ENCODE measurements around the gene PTGES2. TPM values are rescaled to one million over a fixed set of nuclear protein-coding genes. Genes with fewer than 3 reads are reported as not detected.
"Not testable (repeated sequence)": the region's sequence is repeated elsewhere in the genome, so short reads cannot be mapped to it uniquely, and the experiment has no call there.

PTGES2 gene
- total RNA-seq, 2 experiments from 2014 or later = 68.1 to 76.3 TPM

- no peaks in the 10 kb centered on the region for H3K79me2 ChIP-seq (ENCODE audit: insufficient read depth, low read depth, low read length)
- no peak overlapping the region for H3K4me2 ChIP-seq (ENCODE audit: low read length)
- peaks cover 79% of the 10 kb centered on the region for H3K36me3 ChIP-seq (ENCODE audit: insufficient read depth, low read length)
- H3K4me3 ChIP-seq (ENCODE audit: low read depth, low read length, poor library complexity, severe bottlenecking) = no peak overlapping the region
- no peaks in the 10 kb centered on the region for H3K4me1 ChIP-seq (ENCODE audit: insufficient read depth, low read length, poor library complexity, severe bottlenecking)
- no peaks in the 10 kb centered on the region for H3K9me2 ChIP-seq (ENCODE audit: insufficient read depth, low read length)
- no peaks in the 10 kb centered on the region for H4K20me1 ChIP-seq (ENCODE audit: insufficient read depth, low read length)
- intact Hi-C loops (cut with micrococcal nuclease; ENCODE audit: unreplicated experiment) = no loop called here
- no peak overlapping the region for H2AFZ ChIP-seq (ENCODE audit: low read length)
- TF ChIP-seq CTCF (conservative IDR thresholded peaks at IDR 0.05; ENCODE audit: low read length) (no peak), EZH2phosphoT487 (IDR thresholded peaks at IDR 0.05; ENCODE audit: borderline replicate concordance, low read depth, low read length) (no peak)
- ChIA-PET POLR2A (no interaction called here), CTCF (ENCODE audit: unreplicated experiment) (interaction anchor here (0.6 kb wide), 1 partner anchor 100 kb away, joined by 4 read pairs; no protein-coding TSS in a partner anchor)
- no peak overlapping the region for H3K27ac ChIP-seq (ENCODE audit: low read depth, low read length, poor library complexity, severe bottlenecking)
- H3K9me3 ChIP-seq (ENCODE audit: low read length) = no peaks in the 10 kb centered on the region
- BruUV-seq (replicated peaks) = TSS peak; percentile 52
- DNase-seq (ENCODE audit: low spot score) = no peak
Measured at GRCh38 chr9:128113526-128114325, 13.8 kb downstream of the PTGES2 start.

GRCh38 chr9:128111726-128112125, 15.8 kb downstream of the PTGES2 start:
- H2AFZ ChIP-seq (ENCODE audit: low read length); H3K9me2 ChIP-seq (ENCODE audit: insufficient read depth, low read length); H3K9me3 ChIP-seq (ENCODE audit: low read length); H3K27ac ChIP-seq (ENCODE audit: low read depth, low read length, poor library complexity, severe bottlenecking); DNase-seq (ENCODE audit: low spot score); H3K4me1 ChIP-seq (ENCODE audit: insufficient read depth, low read length, poor library complexity, severe bottlenecking); BruUV-seq (replicated peaks); POLR2A ChIA-PET; CTCF ChIA-PET (ENCODE audit: unreplicated experiment); H3K4me3 ChIP-seq (ENCODE audit: low read depth, low read length, poor library complexity, severe bottlenecking); H4K20me1 ChIP-seq (ENCODE audit: insufficient read depth, low read length); H3K4me2 ChIP-seq (ENCODE audit: low read length); intact Hi-C loops (cut with micrococcal nuclease; ENCODE audit: unreplicated experiment); H3K79me2 ChIP-seq (ENCODE audit: insufficient read depth, low read depth, low read length): not testable (repeated sequence)
- H3K36me3 ChIP-seq (ENCODE audit: insufficient read depth, low read length) = peaks cover 91% of the 10 kb centered on the region

- intact Hi-C loops (cut with micrococcal nuclease; ENCODE audit: unreplicated experiment) = no loop called here
- POLR2A ChIA-PET = no interaction called here
- H3K4me2 ChIP-seq (ENCODE audit: low read length) = no peak overlapping the region
Measured at GRCh38 chr9:128109050-128109709, 18.3 kb downstream of the PTGES2 start.

More at GRCh38 chr9:128109050-128109709, 18.3 kb downstream of the PTGES2 start:
- no peak for DNase-seq (ENCODE audit: low spot score)
- Histone ChIP-seq H3K9me3 (ENCODE audit: low read length) (no peaks in the 10 kb centered on the region), H3K9me2 (ENCODE audit: insufficient read depth, low read length) (no peaks in the 10 kb centered on the region), H3K4me3 (ENCODE audit: low read depth, low read length, poor library complexity, severe bottlenecking) (no peak overlapping the region), H2AFZ (ENCODE audit: low read length) (no peak overlapping the region), H4K20me1 (ENCODE audit: insufficient read depth, low read length) (no peaks in the 10 kb centered on the region), H3K27ac (ENCODE audit: low read depth, low read length, poor library complexity, severe bottlenecking) (no peak overlapping the region), H3K36me3 (ENCODE audit: insufficient read depth, low read length) (peaks cover 85% of the 10 kb centered on the region), H3K4me1 (ENCODE audit: insufficient read depth, low read length, poor library complexity, severe bottlenecking) (no peaks in the 10 kb centered on the region), H3K79me2 (ENCODE audit: insufficient read depth, low read depth, low read length) (no peaks in the 10 kb centered on the region)
- CTCF ChIA-PET (ENCODE audit: unreplicated experiment) = no interaction called here
- TF ChIP-seq EZH2phosphoT487 (IDR thresholded peaks at IDR 0.05; ENCODE audit: borderline replicate concordance, low read depth, low read length) (no peak), CTCF (conservative IDR thresholded peaks at IDR 0.05; ENCODE audit: low read length) (no peak)
- no TSS peak for BruUV-seq (replicated peaks)
